HEK293 (cell line): ENCODE results near the gene PTBP2.

ENCODE experiments used
- CTCF ChIA-PET: fragments of 350-600 bp; formaldehyde crosslinking; extraction: SDS; loops from one replicate; lab custom pipeline; 2021; ENCODE audit warnings: antibody characterized with exemption; lab: Yijun Ruan, JAX
- POLR2A ChIA-PET: fragments of 300-600 bp; formaldehyde crosslinking; extraction: SDS; loops from one replicate; lab custom pipeline; 2020; ENCODE audit warnings: antibody characterized with exemption, inconsistent platforms; lab: Yijun Ruan, JAX
- H3K27ac ChIP-seq: fragments of 200-500 bp; sonication (Bioruptor generic); 2 replicates; pipeline ENCODE4 v1.5.1; 2014; ENCODE audit warnings: low read depth, low read length, control low read depth, inconsistent platforms; ENCODE audit errors: extremely low read depth
- H3K36me3 ChIP-seq, 2 experiments: fragments of 200-500 bp in 1 of 2; sonication (Bioruptor generic) in 1 of 2; 1 replicate in 1 of 2; 2 replicates in 1 of 2; pipeline ENCODE4 v1.5.1; 2014 to 2017; ENCODE audit warnings: inconsistent platforms in 2 of 2, low read length in 2 of 2; ENCODE audit not compliant: control insufficient read depth in 2 of 2, insufficient read depth in 1 of 2
- H3K4me1 ChIP-seq: fragments of 200-500 bp; sonication (Bioruptor generic); 2 replicates; pipeline ENCODE4 v1.5.1; 2014; ENCODE audit warnings: mild to moderate bottlenecking, low read length, inconsistent platforms; ENCODE audit not compliant: control insufficient read depth, insufficient read depth
- H3K4me3 ChIP-seq: 2 replicates; pipeline ENCODE4 v1.5.1; 2011; ENCODE audit warnings: low read depth, mild to moderate bottlenecking, control low read depth, low read length, moderate library complexity
- H3K9me3 ChIP-seq: fragments of 200-500 bp; sonication (Bioruptor generic); 2 replicates; pipeline ENCODE4 v1.5.1; 2014; ENCODE audit warnings: low read depth, low read length, inconsistent platforms; ENCODE audit not compliant: control insufficient read depth, insufficient read depth
- AEBP2 ChIP-seq: fragments of 450-650 bp; formaldehyde crosslinking; IDR thresholded peaks from 2 replicates; pipeline ENCODE4 v1.5.1; 2016; ENCODE audit warnings: missing biosample characterization, missing genetic modification characterization, borderline replicate concordance
- CTCF ChIP-seq: fragments of 450-650 bp; formaldehyde crosslinking; IDR thresholded peaks from 2 replicates; pipeline ENCODE4 v1.5.1; 2016; ENCODE audit warnings: missing biosample characterization, missing genetic modification characterization
- EGR2 ChIP-seq: fragments of 450-650 bp; formaldehyde crosslinking; IDR thresholded peaks from 2 replicates; pipeline ENCODE4 v1.5.1; 2016; ENCODE audit warnings: low read depth, missing biosample characterization, missing genetic modification characterization
- GFI1B ChIP-seq: fragments of 450-650 bp; formaldehyde crosslinking; IDR thresholded peaks from 2 replicates; pipeline ENCODE4 v1.5.1; 2016; ENCODE audit warnings: missing biosample characterization, missing genetic modification characterization
- GLIS2 ChIP-seq: fragments of 450-650 bp; formaldehyde crosslinking; IDR thresholded peaks from 2 replicates; pipeline ENCODE4 v1.5.1; 2016; ENCODE audit warnings: missing biosample characterization, missing genetic modification characterization
- HOXC10 ChIP-seq: sonication (generic); formaldehyde crosslinking; IDR thresholded peaks from 2 replicates; pipeline ENCODE4 v1.8.1; 2023; ENCODE audit warnings: mild to moderate bottlenecking, missing genetic modification reagents
- HOXD13 ChIP-seq: sonication (generic); formaldehyde crosslinking; IDR thresholded peaks from 2 replicates; pipeline ENCODE4 v1.8.0; 2022; ENCODE audit warnings: missing genetic modification reagents, borderline replicate concordance
- PRDM10 ChIP-seq: fragments of 450-650 bp; formaldehyde crosslinking; IDR thresholded peaks from 2 replicates; pipeline ENCODE4 v1.5.1; 2016; ENCODE audit warnings: missing biosample characterization, missing genetic modification characterization
- TCF7L2 ChIP-seq: IDR thresholded peaks from 2 replicates; pipeline ENCODE4 v1.6.1; 2011; ENCODE audit warnings: low read depth, mild to moderate bottlenecking, inconsistent platforms, low read length, moderate library complexity, borderline replicate concordance
- ZBTB11 ChIP-seq: fragments of 450-650 bp; formaldehyde crosslinking; conservative IDR thresholded peaks from 2 replicates; pipeline ENCODE4 v1.5.1; 2016; ENCODE audit warnings: low read depth, missing biosample characterization, missing genetic modification characterization
- ZBTB44 ChIP-seq: fragments of 450-650 bp; IDR thresholded peaks from 2 replicates; pipeline ENCODE4 v1.5.1; 2018; ENCODE audit warnings: missing biosample characterization, mild to moderate bottlenecking, missing genetic modification characterization
- ZBTB49 ChIP-seq: fragments of 450-650 bp; formaldehyde crosslinking; IDR thresholded peaks from 2 replicates; pipeline ENCODE4 v1.5.1; 2016; ENCODE audit warnings: missing biosample characterization, missing genetic modification characterization, low read depth
- ZBTB8A ChIP-seq: fragments of 450-650 bp; formaldehyde crosslinking; IDR thresholded peaks from 2 replicates; pipeline ENCODE4 v1.5.1; 2016; ENCODE audit warnings: missing biosample characterization, missing genetic modification characterization
- ZNF112 ChIP-seq: fragments of 450-650 bp; formaldehyde crosslinking; IDR thresholded peaks from 2 replicates; pipeline ENCODE4 v1.5.0; 2017; ENCODE audit warnings: missing biosample characterization, missing genetic modification characterization
- ZNF133 ChIP-seq: fragments of 450-650 bp; formaldehyde crosslinking; IDR thresholded peaks from 2 replicates; pipeline ENCODE4 v1.5.1; 2016; ENCODE audit warnings: missing biosample characterization, missing genetic modification characterization
- ZNF155 ChIP-seq: fragments of 450-650 bp; formaldehyde crosslinking; IDR thresholded peaks from 2 replicates; pipeline ENCODE4 v1.5.1; 2016; ENCODE audit warnings: missing biosample characterization, missing genetic modification characterization
- ZNF350 ChIP-seq: fragments of 450-650 bp; formaldehyde crosslinking; IDR thresholded peaks from 2 replicates; pipeline ENCODE4 v1.5.0; 2017; ENCODE audit warnings: missing biosample characterization, mild to moderate bottlenecking, missing genetic modification characterization
- ZNF366 ChIP-seq: fragments of 450-650 bp; formaldehyde crosslinking; conservative IDR thresholded peaks from 2 replicates; pipeline ENCODE4 v1.5.1; 2016; ENCODE audit warnings: missing biosample characterization, missing genetic modification characterization
- ZNF433 ChIP-seq: fragments of 450-650 bp; formaldehyde crosslinking; IDR thresholded peaks from 2 replicates; pipeline ENCODE4 v1.5.1; 2016; ENCODE audit warnings: missing biosample characterization, missing genetic modification characterization, low read depth
- ZNF48 ChIP-seq: fragments of 450-650 bp; formaldehyde crosslinking; IDR thresholded peaks from 2 replicates; pipeline ENCODE4 v1.5.1; 2016; ENCODE audit warnings: missing biosample characterization, missing genetic modification characterization
- ZNF600 ChIP-seq: fragments of 450-650 bp; formaldehyde crosslinking; IDR thresholded peaks from 2 replicates; pipeline ENCODE4 v1.5.1; 2016; ENCODE audit warnings: missing biosample characterization, missing genetic modification characterization
- ZXDB ChIP-seq: fragments of 450-650 bp; formaldehyde crosslinking; IDR thresholded peaks from 2 replicates; pipeline ENCODE4 v1.5.1; 2016; ENCODE audit warnings: missing biosample characterization, missing genetic modification characterization

The PTBP2 gene

GRCh38 chr1:96721416-96722160 lies at the start of gene PTBP2:
TSS of gene PTBP2 (plus strand) at chr1:96721784. CDS start at chr1:96721865, 81 bp downstream.
- peak within 1 kb of the TSS; percentile 85 for H3K4me3 ChIP-seq
- ChIA-PET CTCF (interaction anchor here (1.0 kb wide), 2 partner anchors 120 to 1332 kb away, joined by 3 to 4 read pairs; no protein-coding TSS in a partner anchor), POLR2A (interaction anchor here (0.6 kb wide), 2 partner anchors 74 to 114 kb away, joined by 4 to 5 read pairs; no protein-coding TSS in a partner anchor)
- peaks cover 24% of the 10 kb centered on the region in 2 experiments for H3K36me3 ChIP-seq
- no peaks in the 10 kb centered on the region for H3K9me3 ChIP-seq
- no peaks in the 10 kb centered on the region for H3K4me1 ChIP-seq
- peak within 1 kb of the TSS; percentile 83 for H3K27ac ChIP-seq
- TF ChIP-seq AEBP2 (tag by site-specific recombination) (no peak), TCF7L2 (no peak), ZNF133 (tag by site-specific recombination) (no peak), ZNF155 (tag by site-specific recombination) (no peak), EGR2 (peak; percentile 94), ZNF433 (tag by site-specific recombination) (no peak), ZBTB49 (tag by site-specific recombination) (no peak), PRDM10 (tag by site-specific recombination) (no peak; the same call in 1 of the 2 replicates), ZNF366 (0 out of 2 replicates have a peak, but pooled peaks have one; percentile 18), ZNF350 (no peak), HOXC10 (CRISPR knock-in tag) (0 out of 2 replicates have a peak, but pooled peaks have one; percentile 51), ZBTB8A (tag by site-specific recombination) (peak; percentile 100), GFI1B (tag by site-specific recombination) (no peak), CTCF (tag by site-specific recombination) (peak; percentile 14; the same call in 1 of the 2 replicates), HOXD13 (no peak), ZNF48 (no peak), ZNF600 (tag by site-specific recombination) (0 out of 2 replicates have a peak, but pooled peaks have one; percentile 29), ZXDB (peak; percentile 41; the same call in 1 of the 2 replicates), ZBTB44 (tag by site-specific recombination) (no peak), ZBTB11 (no peak), GLIS2 (tag by site-specific recombination) (peak; percentile 77; the same call in 1 of the 2 replicates), ZNF112 (no peak)
